IPS-15b (cell line): ENCODE results near the gene EIF5A2.
"Not testable (repeated sequence)": the region's sequence is repeated elsewhere in the genome, so short reads cannot be mapped to it uniquely, and the experiment has no call there.

Experiments used
- H3K27me3 ChIP-seq: one replicate; pipeline ENCODE4 v1.6.1; 2013; ENCODE audit warnings: low read length; ENCODE audit not compliant: control insufficient read depth, insufficient read depth
- H3K36me3 ChIP-seq: one replicate; pipeline ENCODE4 v1.6.1; 2013; ENCODE audit warnings: low read length; ENCODE audit not compliant: control insufficient read depth, insufficient read depth
- H3K4me1 ChIP-seq: one replicate; pipeline ENCODE4 v1.6.1; 2013; ENCODE audit warnings: mild to moderate bottlenecking, low read length; ENCODE audit not compliant: control insufficient read depth, insufficient read depth
- H3K4me3 ChIP-seq: one replicate; pipeline ENCODE4 v1.5.1; 2013; ENCODE audit warnings: low read depth, low read length
- H3K9ac ChIP-seq: one replicate; pipeline ENCODE4 v1.6.1; 2013; ENCODE audit warnings: low read depth, mild to moderate bottlenecking, low read length
- H3K9me3 ChIP-seq: one replicate; pipeline ENCODE4 v1.6.1; 2013; ENCODE audit warnings: mild to moderate bottlenecking, low read length; ENCODE audit not compliant: control insufficient read depth, insufficient read depth

EIF5A2 gene

GRCh38 chr3:170914212-170914611 is 5.8 kb upstream of the EIF5A2 start:
- Histone ChIP-seq H3K4me3 (no peak overlapping the region), H3K4me1 (peaks cover 7% of the 10 kb centered on the region), H3K9ac (no peak overlapping the region), H3K27me3 (peaks cover 8% of the 10 kb centered on the region), H3K9me3 (peaks cover 11% of the 10 kb centered on the region), H3K36me3 (no peaks in the 10 kb centered on the region)

GRCh38 chr3:170911051-170911450 is 2.6 kb upstream of the EIF5A2 start:
- Histone ChIP-seq H3K36me3 (no peaks in the 10 kb centered on the region), H3K27me3 (peaks cover 29% of the 10 kb centered on the region), H3K9ac (no peak overlapping the region), H3K4me1 (peaks cover 13% of the 10 kb centered on the region), H3K4me3 (no peak overlapping the region), H3K9me3 (peaks cover 7% of the 10 kb centered on the region)

GRCh38 chr3:170910542-170910941 is 2.1 kb upstream of the EIF5A2 start:
- peaks cover 29% of the 10 kb centered on the region for H3K27me3 ChIP-seq
- H3K36me3 ChIP-seq, result no peaks in the 10 kb centered on the region
- peaks cover 13% of the 10 kb centered on the region for H3K4me1 ChIP-seq
- peaks cover 7% of the 10 kb centered on the region for H3K9me3 ChIP-seq
- no peak overlapping the region for H3K4me3 ChIP-seq
- H3K9ac ChIP-seq, result no peak overlapping the region

- Histone ChIP-seq H3K4me3 (peak overlapping the region; percentile 59), H3K27me3 (peaks cover 29% of the 10 kb centered on the region), H3K4me1 (peaks cover 13% of the 10 kb centered on the region), H3K9me3 (peaks cover 7% of the 10 kb centered on the region), H3K9ac (no peak overlapping the region), H3K36me3 (no peaks in the 10 kb centered on the region)
Observed at GRCh38 chr3:170909129-170909903, 879 bp upstream of the EIF5A2 start.

- peaks cover 7% of the 10 kb centered on the region for H3K9me3 ChIP-seq
- H3K9ac ChIP-seq, result no peak overlapping the region
- peaks cover 6% of the 10 kb centered on the region for H3K4me1 ChIP-seq
- H3K27me3 ChIP-seq, result peaks cover 29% of the 10 kb centered on the region
- H3K36me3 ChIP-seq, result no peaks in the 10 kb centered on the region
- peak overlapping the region; percentile 58 for H3K4me3 ChIP-seq
Observed at GRCh38 chr3:170907637-170908234, 701 bp downstream of the EIF5A2 start.

- peaks cover 7% of the 10 kb centered on the region for H3K9me3 ChIP-seq
- no peak overlapping the region for H3K4me3 ChIP-seq
- peaks cover 6% of the 10 kb centered on the region for H3K4me1 ChIP-seq
- peaks cover 29% of the 10 kb centered on the region for H3K27me3 ChIP-seq
- H3K9ac ChIP-seq, result no peak overlapping the region
- H3K36me3 ChIP-seq, result no peaks in the 10 kb centered on the region
Observed at GRCh38 chr3:170905862-170906261, 2.6 kb downstream of the EIF5A2 start.

- Histone ChIP-seq H3K27me3 (peaks cover 16% of the 10 kb centered on the region), H3K4me3 (no peak overlapping the region), H3K36me3 (no peaks in the 10 kb centered on the region), H3K9me3 (no peaks in the 10 kb centered on the region), H3K9ac (no peak overlapping the region), H3K4me1 (peaks cover 6% of the 10 kb centered on the region)
Observed at GRCh38 chr3:170903123-170903522, 5.3 kb downstream of the EIF5A2 start.

GRCh38 chr3:170899455-170899854 is 9.0 kb downstream of the EIF5A2 start:
- Histone ChIP-seq H3K36me3 (peaks cover 4% of the 10 kb centered on the region), H3K9ac (no peak overlapping the region), H3K9me3 (peaks cover 4% of the 10 kb centered on the region), H3K4me1 (no peaks in the 10 kb centered on the region), H3K27me3 (no peaks in the 10 kb centered on the region), H3K4me3 (no peak overlapping the region)

GRCh38 chr3:170897978-170898377 is 10.5 kb downstream of the EIF5A2 start:
- H3K4me3 ChIP-seq, result no peak overlapping the region
- no peak overlapping the region for H3K9ac ChIP-seq
- H3K36me3 ChIP-seq, result peaks cover 4% of the 10 kb centered on the region
- no peaks in the 10 kb centered on the region for H3K4me1 ChIP-seq
- H3K27me3 ChIP-seq, result no peaks in the 10 kb centered on the region
- H3K9me3 ChIP-seq, result peaks cover 4% of the 10 kb centered on the region

- not testable (repeated sequence) for H3K27me3 ChIP-seq, H3K36me3 ChIP-seq, H3K9ac ChIP-seq, H3K9me3 ChIP-seq, H3K4me1 ChIP-seq, H3K4me3 ChIP-seq
Observed at GRCh38 chr3:170897199-170897598, 11.2 kb downstream of the EIF5A2 start.

GRCh38 chr3:170896781-170897180 is 11.7 kb downstream of the EIF5A2 start:
- Histone ChIP-seq H3K9ac (no peak overlapping the region), H3K9me3 (peaks cover 4% of the 10 kb centered on the region), H3K4me3 (no peak overlapping the region), H3K36me3 (peaks cover 4% of the 10 kb centered on the region), H3K4me1 (no peaks in the 10 kb centered on the region), H3K27me3 (no peaks in the 10 kb centered on the region)

- H3K4me1 ChIP-seq, H3K36me3 ChIP-seq, H3K4me3 ChIP-seq, H3K9me3 ChIP-seq, H3K9ac ChIP-seq, H3K27me3 ChIP-seq: not testable (repeated sequence)
Observed at GRCh38 chr3:170896333-170896732, 12.1 kb downstream of the EIF5A2 start.
